ENCODE results near the gene CRX.

DNA sequence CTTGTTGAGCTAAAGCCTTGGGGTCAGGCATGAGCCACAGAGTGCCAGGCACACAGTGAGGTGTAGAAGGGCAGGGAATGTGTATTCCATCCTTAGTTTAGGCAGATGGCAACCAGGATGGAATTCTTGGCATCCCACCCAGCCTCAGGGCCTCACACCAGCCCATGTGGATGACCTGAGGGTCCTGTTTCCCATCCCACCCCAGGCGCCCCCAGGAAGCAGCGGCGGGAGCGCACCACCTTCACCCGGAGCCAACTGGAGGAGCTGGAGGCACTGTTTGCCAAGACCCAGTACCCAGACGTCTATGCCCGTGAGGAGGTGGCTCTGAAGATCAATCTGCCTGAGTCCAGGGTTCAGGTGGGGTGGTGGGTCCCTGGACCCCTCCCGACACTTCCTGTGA lies 14.3 kb downstream of the CRX start:
- TF ChIP-seq POLR2A (IDR thresholded peaks at IDR 0.05; ENCODE audit: low read length) (no peak), KDM1A (IDR thresholded peaks at IDR 0.05; ENCODE audit: low read depth) (no peak), CEBPB (IDR thresholded peaks at IDR 0.05) (no peak), ZFP36 (IDR thresholded peaks at IDR 0.05; ENCODE audit: borderline replicate concordance, partially characterized antibody) (no peak), RCOR1 (IDR thresholded peaks at IDR 0.05; ENCODE audit: low read depth, low read length) (no peak)
- TF ChIP-seq, protein P1, sequence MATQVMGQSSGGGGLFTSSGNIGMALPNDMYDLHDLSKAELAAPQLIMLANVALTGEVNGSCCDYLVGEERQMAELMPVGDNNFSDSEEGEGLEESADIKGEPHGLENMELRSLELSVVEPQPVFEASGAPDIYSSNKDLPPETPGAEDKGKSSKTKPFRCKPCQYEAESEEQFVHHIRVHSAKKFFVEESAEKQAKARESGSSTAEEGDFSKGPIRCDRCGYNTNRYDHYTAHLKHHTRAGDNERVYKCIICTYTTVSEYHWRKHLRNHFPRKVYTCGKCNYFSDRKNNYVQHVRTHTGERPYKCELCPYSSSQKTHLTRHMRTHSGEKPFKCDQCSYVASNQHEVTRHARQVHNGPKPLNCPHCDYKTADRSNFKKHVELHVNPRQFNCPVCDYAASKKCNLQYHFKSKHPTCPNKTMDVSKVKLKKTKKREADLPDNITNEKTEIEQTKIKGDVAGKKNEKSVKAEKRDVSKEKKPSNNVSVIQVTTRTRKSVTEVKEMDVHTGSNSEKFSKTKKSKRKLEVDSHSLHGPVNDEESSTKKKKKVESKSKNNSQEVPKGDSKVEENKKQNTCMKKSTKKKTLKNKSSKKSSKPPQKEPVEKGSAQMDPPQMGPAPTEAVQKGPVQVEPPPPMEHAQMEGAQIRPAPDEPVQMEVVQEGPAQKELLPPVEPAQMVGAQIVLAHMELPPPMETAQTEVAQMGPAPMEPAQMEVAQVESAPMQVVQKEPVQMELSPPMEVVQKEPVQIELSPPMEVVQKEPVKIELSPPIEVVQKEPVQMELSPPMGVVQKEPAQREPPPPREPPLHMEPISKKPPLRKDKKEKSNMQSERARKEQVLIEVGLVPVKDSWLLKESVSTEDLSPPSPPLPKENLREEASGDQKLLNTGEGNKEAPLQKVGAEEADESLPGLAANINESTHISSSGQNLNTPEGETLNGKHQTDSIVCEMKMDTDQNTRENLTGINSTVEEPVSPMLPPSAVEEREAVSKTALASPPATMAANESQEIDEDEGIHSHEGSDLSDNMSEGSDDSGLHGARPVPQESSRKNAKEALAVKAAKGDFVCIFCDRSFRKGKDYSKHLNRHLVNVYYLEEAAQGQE (IDR thresholded peaks at IDR 0.05) = no peak
- TF ChIP-seq, protein P2, sequence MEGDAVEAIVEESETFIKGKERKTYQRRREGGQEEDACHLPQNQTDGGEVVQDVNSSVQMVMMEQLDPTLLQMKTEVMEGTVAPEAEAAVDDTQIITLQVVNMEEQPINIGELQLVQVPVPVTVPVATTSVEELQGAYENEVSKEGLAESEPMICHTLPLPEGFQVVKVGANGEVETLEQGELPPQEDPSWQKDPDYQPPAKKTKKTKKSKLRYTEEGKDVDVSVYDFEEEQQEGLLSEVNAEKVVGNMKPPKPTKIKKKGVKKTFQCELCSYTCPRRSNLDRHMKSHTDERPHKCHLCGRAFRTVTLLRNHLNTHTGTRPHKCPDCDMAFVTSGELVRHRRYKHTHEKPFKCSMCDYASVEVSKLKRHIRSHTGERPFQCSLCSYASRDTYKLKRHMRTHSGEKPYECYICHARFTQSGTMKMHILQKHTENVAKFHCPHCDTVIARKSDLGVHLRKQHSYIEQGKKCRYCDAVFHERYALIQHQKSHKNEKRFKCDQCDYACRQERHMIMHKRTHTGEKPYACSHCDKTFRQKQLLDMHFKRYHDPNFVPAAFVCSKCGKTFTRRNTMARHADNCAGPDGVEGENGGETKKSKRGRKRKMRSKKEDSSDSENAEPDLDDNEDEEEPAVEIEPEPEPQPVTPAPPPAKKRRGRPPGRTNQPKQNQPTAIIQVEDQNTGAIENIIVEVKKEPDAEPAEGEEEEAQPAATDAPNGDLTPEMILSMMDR (IDR thresholded peaks at IDR 0.05) = no peak
- TF ChIP-seq, protein P3, sequence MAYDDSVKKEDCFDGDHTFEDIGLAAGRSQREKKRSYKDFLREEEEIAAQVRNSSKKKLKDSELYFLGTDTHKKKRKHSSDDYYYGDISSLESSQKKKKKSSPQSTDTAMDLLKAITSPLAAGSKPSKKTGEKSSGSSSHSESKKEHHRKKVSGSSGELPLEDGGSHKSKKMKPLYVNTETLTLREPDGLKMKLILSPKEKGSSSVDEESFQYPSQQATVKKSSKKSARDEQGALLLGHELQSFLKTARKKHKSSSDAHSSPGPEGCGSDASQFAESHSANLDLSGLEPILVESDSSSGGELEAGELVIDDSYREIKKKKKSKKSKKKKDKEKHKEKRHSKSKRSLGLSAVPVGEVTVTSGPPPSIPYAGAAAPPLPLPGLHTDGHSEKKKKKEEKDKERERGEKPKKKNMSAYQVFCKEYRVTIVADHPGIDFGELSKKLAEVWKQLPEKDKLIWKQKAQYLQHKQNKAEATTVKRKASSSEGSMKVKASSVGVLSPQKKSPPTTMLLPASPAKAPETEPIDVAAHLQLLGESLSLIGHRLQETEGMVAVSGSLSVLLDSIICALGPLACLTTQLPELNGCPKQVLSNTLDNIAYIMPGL (CRISPR knock-in tag; IDR thresholded peaks at IDR 0.05; ENCODE audit: borderline replicate concordance) = no peak

Measured in A549 (cell line).